Endothelial cell of umbilical vein (primary cell): ENCODE data around the gene FBXO38. TPM values are rescaled to one million over a fixed set of nuclear protein-coding genes. Genes with fewer than 3 reads are reported as not detected.

Experiments used
- BruUV-seq: library from RNA; stranded (reverse); fragments of 400-500 nt; replicated peaks from 2 replicates; lab custom pipeline; 2021; lab: Mats Ljungman, UMichigan
- CTCF ChIA-PET: fragments of 300-600, 350-600 bp; sonication (Branson Sonifier 250); formaldehyde crosslinking; loops from one replicate; lab custom pipeline; 2021; ENCODE audit warnings: antibody characterized with exemption, inconsistent platforms; lab: Charles Lee
- POLR2A ChIA-PET: fragments of 300-600, 350-600 bp; sonication (Branson Sonifier 250); formaldehyde crosslinking; loops from one replicate; lab custom pipeline; 2021; ENCODE audit warnings: antibody characterized with exemption, inconsistent platforms; lab: Charles Lee
- DNase-seq: peaks from one replicate; pipeline ENCODE4 v3.0.0-alpha.2; 2011; ENCODE audit warnings: low read depth, low spot score
- FAIRE-seq: peaks from 2 replicates; lab custom pipeline; 2011; peaks lifted over from hg19 to GRCh38; lab: Jason Lieb, UNC
- H2AFZ ChIP-seq: 2 replicates; pipeline ENCODE4 v1.6.0; 2012; ENCODE audit warnings: low read depth, low read length, control low read depth, inconsistent platforms
- H3K27ac ChIP-seq: 2 replicates; pipeline ENCODE4 v1.5.1; 2011; ENCODE audit warnings: low read depth, mild to moderate bottlenecking, control low read depth, low read length, moderate library complexity; ENCODE audit not compliant: insufficient read depth
- H3K27me3 ChIP-seq, 2 experiments: 2 replicates each; pipeline versions ENCODE4 v1.6.0 to v1.6.1; 2011; ENCODE audit warnings: low read length in 2 of 2, mixed read lengths in 1 of 2; ENCODE audit not compliant: control insufficient read depth in 2 of 2, insufficient read depth in 2 of 2
- H3K36me3 ChIP-seq, 2 experiments: 2 replicates in 1 of 2; 3 replicates in 1 of 2; pipeline ENCODE4 v1.5.1; 2011; ENCODE audit warnings: low read length in 2 of 2, mild to moderate bottlenecking in 1 of 2, moderate library complexity in 1 of 2; ENCODE audit not compliant: control insufficient read depth in 2 of 2, insufficient read depth in 2 of 2; ENCODE audit errors: extremely low read depth in 1 of 2
- H3K4me1 ChIP-seq: 3 replicates; pipeline ENCODE4 v1.5.1; 2011; ENCODE audit warnings: mild to moderate bottlenecking, low read length; ENCODE audit not compliant: control insufficient read depth, insufficient read depth; ENCODE audit errors: extremely low read depth
- H3K4me2 ChIP-seq: 2 replicates; pipeline ENCODE4 v1.6.1; 2011; ENCODE audit warnings: low read length, control low read depth, mixed read lengths; ENCODE audit not compliant: insufficient read depth
- H3K4me3 ChIP-seq, 3 experiments: fragments of 200-600 bp in 1 of 3; sonication (generic), shearing (Covaris generic) in 1 of 3; replicated peaks in 1 of 3; 2 replicates each; pipeline ENCODE4 v1.5.1; 2011 to 2016; ENCODE audit warnings: control low read depth in 3 of 3, low read length in 3 of 3, mild to moderate bottlenecking in 2 of 3, inconsistent platforms in 1 of 3, low read depth in 1 of 3, moderate library complexity in 1 of 3; ENCODE audit not compliant: insufficient read depth in 1 of 3
- H3K79me2 ChIP-seq: 2 replicates; pipeline ENCODE4 v1.6.0; 2012; ENCODE audit warnings: low read length, inconsistent platforms; ENCODE audit not compliant: control insufficient read depth, insufficient read depth
- H3K9ac ChIP-seq: replicated peaks from 2 replicates; pipeline ENCODE3; 2011; ENCODE audit warnings: low read length, control low read depth; ENCODE audit not compliant: insufficient read depth; ENCODE audit errors: extremely low read depth
- H3K9me1 ChIP-seq: replicated peaks from 3 replicates; pipeline ENCODE4 v1.6.0; 2011; ENCODE audit warnings: mild to moderate bottlenecking, low read length; ENCODE audit not compliant: control insufficient read depth, insufficient read depth; ENCODE audit errors: extremely low read depth
- H3K9me3 ChIP-seq: replicated peaks from 2 replicates; pipeline ENCODE4 v1.5.1; 2012; ENCODE audit warnings: low read length, inconsistent platforms; ENCODE audit not compliant: control insufficient read depth, insufficient read depth
- H4K20me1 ChIP-seq: replicated peaks from 2 replicates; pipeline ENCODE3; 2011; ENCODE audit warnings: mild to moderate bottlenecking, low read length; ENCODE audit not compliant: control insufficient read depth, insufficient read depth; ENCODE audit errors: extremely low read depth
- EZH2 ChIP-seq: IDR thresholded peaks from 2 replicates; pipeline ENCODE4 v1.6.1; 2012; ENCODE audit warnings: borderline replicate concordance, low read depth, mild to moderate bottlenecking, moderate library complexity, low read length, inconsistent platforms; ENCODE audit not compliant: severe bottlenecking
- FOS ChIP-seq: IDR thresholded peaks from 2 replicates; pipeline ENCODE4 v1.6.1; 2011; ENCODE audit warnings: mild to moderate bottlenecking, low read length, moderate library complexity, borderline replicate concordance; ENCODE audit not compliant: insufficient read depth
- GATA2 ChIP-seq: IDR thresholded peaks from 2 replicates; pipeline ENCODE4 v1.7.0; 2011; ENCODE audit warnings: low read depth, mild to moderate bottlenecking, moderate library complexity, mixed read lengths, low read length; ENCODE audit not compliant: insufficient read length, insufficient read depth
- JUN ChIP-seq: IDR thresholded peaks from 2 replicates; pipeline ENCODE4 v1.6.1; 2011; ENCODE audit warnings: borderline replicate concordance, low read depth; ENCODE audit not compliant: insufficient read length, insufficient read depth
- MAX ChIP-seq: IDR thresholded peaks from 2 replicates; pipeline ENCODE4 v1.6.1; 2011; ENCODE audit not compliant: insufficient read depth, insufficient read length
- MYC ChIP-seq: IDR thresholded peaks from one replicate; pipeline ENCODE4 v1.6.1; 2011; ENCODE audit warnings: mild to moderate bottlenecking, low read depth, low read length
- POLR2A ChIP-seq: IDR thresholded peaks from 2 replicates; pipeline ENCODE4 v1.6.1; 2012; ENCODE audit warnings: low read depth, mild to moderate bottlenecking, control low read depth, low read length
- POLR2AphosphoS5 ChIP-seq: IDR thresholded peaks from 2 replicates; pipeline ENCODE4 v1.6.1; 2012; ENCODE audit warnings: low read depth, mild to moderate bottlenecking, control low read depth, low read length, moderate library complexity; ENCODE audit not compliant: insufficient read depth
- dilution Hi-C: fragments of 300-500 bp; cut with MboI; formaldehyde crosslinking; loops from one replicate; pipeline ENCODE4 v1.15.0; 2019; ENCODE audit warnings: low sequenced_read_pairs; ENCODE audit not compliant: extremely low pct_ligation_motif_present
- intact Hi-C: fragments of 100-400 bp; cut with micrococcal nuclease; formaldehyde crosslinking; loops from one replicate; pipeline ENCODE4 v1.10.0; 2022
- polyA plus RNA-seq, 4 experiments: library from polyadenylated mRNA; depleted of rRNA in 3 of 4; stranded (reverse) in 3 of 4; unstranded in 1 of 4; fragments of >200 nt; gene quantifications; 2 replicates each; pipeline versions ENCODE4 v1.2.1 to v1.2.3, GENCODE V29; 2011 to 2012; ENCODE audit warnings: missing spikeins in 1 of 4
- total RNA-seq: library from RNA; stranded (reverse); gene quantifications from 2 replicates; pipeline ENCODE4 v1.2.3, GENCODE V29; 2021
- TF ChIP-seq, protein P1 (sequence below), 2 donors: IDR thresholded peaks; 1 replicate in 1 of 2; 2 replicates in 1 of 2; pipeline ENCODE4 v1.5.1; 2011; ENCODE audit warnings: low read length in 2 of 2, mild to moderate bottlenecking in 2 of 2, moderate library complexity in 2 of 2, control low read depth in 1 of 2, inconsistent platforms in 1 of 2, low read depth in 1 of 2; ENCODE audit not compliant: insufficient read depth in 1 of 2; ENCODE audit errors: extremely low read depth in 1 of 2

Gene FBXO38
- total and polyA plus RNA-seq, 2 donors (not counting 3 experiments of a cell fraction or from before 2014, with no cell fraction given): 18.6 to 65.6 TPM

GRCh38 chr5:148395031-148395430 is 11.3 kb downstream of the FBXO38 start:
- H3K4me1 ChIP-seq: peaks cover 30% of the 10 kb centered on the region
- dilution Hi-C loops: no loop called here
- H3K9ac ChIP-seq: no peak overlapping the region
- H3K27me3 ChIP-seq: no peaks in the 10 kb centered on the region
- H2AFZ ChIP-seq: no peak overlapping the region
- H3K9me3 ChIP-seq: no peaks in the 10 kb centered on the region
- peaks cover 0 to 8% of the 10 kb centered on the region in 2 experiments for H3K36me3 ChIP-seq
- peaks cover 3% of the 10 kb centered on the region for H4K20me1 ChIP-seq
- DNase-seq (no peak), FAIRE-seq (no peak)
- H3K4me2 ChIP-seq: no peak overlapping the region
- no peaks in the 10 kb centered on the region for H3K9me1 ChIP-seq
- no TSS peak for BruUV-seq
- no peak overlapping the region for H3K27ac ChIP-seq
- intact Hi-C loops: loop anchor here (5.0 kb wide), 1 partner anchor 577 kb away; no protein-coding TSS in a partner anchor
- ChIA-PET CTCF (no interaction called here), POLR2A (no interaction called here)
- H3K79me2 ChIP-seq: peaks cover 51% of the 10 kb centered on the region
- H3K4me3 ChIP-seq: no peak overlapping the region
- TF ChIP-seq POLR2A (no peak), POLR2AphosphoS5 (no peak), MAX (no peak), EZH2 (no peak), FOS (no peak), GATA2 (no peak), MYC (no peak), JUN (no peak)
- TF ChIP-seq, protein P1, sequence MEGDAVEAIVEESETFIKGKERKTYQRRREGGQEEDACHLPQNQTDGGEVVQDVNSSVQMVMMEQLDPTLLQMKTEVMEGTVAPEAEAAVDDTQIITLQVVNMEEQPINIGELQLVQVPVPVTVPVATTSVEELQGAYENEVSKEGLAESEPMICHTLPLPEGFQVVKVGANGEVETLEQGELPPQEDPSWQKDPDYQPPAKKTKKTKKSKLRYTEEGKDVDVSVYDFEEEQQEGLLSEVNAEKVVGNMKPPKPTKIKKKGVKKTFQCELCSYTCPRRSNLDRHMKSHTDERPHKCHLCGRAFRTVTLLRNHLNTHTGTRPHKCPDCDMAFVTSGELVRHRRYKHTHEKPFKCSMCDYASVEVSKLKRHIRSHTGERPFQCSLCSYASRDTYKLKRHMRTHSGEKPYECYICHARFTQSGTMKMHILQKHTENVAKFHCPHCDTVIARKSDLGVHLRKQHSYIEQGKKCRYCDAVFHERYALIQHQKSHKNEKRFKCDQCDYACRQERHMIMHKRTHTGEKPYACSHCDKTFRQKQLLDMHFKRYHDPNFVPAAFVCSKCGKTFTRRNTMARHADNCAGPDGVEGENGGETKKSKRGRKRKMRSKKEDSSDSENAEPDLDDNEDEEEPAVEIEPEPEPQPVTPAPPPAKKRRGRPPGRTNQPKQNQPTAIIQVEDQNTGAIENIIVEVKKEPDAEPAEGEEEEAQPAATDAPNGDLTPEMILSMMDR (IDR thresholded peaks at IDR 0.05; ENCODE audit: extremely low read depth in 1 of 2, insufficient read depth in 1 of 2, low read depth in 1 of 2, low read length in 2 of 2): no peak
